ENCODE data around the gene ISOC2.
"Not testable (repeated sequence)": the region's sequence is repeated elsewhere in the genome, so short reads cannot be mapped to it uniquely, and the experiment has no call there.

ISOC2 gene

DNA sequence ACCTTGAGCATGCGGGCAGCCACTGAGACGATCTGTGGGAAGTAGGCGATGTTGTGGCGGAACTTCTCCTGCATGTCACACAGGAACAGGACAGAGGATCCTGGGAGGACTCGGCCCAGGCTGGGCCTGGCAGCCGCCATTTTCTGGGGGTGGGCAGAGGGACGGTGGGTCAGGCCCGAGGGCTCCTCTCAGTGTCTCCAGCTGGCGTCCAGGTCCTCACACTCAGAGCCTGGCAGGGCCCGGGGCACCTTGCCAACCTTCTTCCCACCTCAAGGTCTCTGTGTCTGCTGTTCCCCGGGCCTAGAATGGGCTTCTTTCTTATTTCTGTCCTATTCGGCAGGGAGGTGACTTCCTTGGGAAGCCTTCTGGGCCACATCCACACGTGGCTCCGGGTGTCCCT lies 5.1 kb downstream of the ISOC2 start:
- no peak for DNase-seq

DNA sequence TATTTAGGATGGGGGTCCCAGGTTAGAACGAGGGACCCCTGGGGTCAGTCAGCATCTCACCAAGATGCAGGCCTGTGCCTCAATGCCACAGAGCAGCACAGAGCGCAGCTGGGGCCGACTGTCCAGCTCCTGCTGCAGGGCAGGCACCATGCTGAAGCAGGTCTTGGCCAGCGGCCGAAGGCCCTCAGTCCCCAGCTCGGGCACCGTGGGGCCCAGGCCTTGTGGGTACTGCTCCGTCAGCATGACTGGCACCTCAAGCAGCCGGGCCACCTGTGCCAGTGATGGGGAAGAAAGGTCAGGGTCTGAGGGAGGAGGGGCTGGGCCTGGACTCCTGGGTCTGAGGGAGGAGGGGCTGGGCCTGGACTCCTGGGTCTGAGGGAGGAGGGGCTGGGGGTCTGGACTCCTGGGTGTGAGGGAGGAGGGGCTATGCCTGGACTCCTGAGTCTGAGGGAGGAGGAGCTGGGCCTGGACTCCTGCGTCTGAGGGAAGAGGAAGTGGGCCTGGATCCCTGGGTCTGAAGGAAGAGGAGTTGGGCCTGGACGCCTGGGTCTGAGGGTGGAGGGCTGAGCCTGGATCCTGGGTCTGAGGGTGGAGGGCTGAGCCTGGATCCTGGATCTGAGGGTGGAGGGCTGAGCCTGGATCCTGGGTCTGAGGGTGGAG lies 5.7 kb downstream of the ISOC2 start:
- DNase-seq: no peak

DNA sequence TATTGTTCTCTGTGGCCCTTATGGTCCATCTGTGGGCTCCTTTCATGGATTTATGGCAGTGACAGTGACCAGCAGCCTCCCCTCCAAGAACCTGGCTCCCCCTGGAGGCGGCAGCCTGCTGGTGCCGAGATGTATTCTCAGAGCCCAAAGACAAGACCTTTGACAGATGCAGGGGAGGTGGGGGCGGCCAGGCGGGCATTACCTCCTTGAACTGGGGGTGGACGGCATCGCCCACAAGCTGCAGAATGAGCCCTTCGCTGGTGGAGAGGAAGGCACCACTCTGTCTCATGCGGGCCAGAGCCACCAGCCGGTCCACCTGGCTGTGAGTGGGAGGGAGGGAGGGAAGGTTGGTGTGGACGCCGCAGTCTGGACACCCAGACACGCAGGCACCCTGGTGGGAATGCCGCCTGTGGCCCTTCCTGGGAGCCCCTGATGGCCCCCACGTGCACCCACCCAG lies 6.6 kb downstream of the ISOC2 start:
- DNase-seq: peak; percentile 25 to 72

DNA sequence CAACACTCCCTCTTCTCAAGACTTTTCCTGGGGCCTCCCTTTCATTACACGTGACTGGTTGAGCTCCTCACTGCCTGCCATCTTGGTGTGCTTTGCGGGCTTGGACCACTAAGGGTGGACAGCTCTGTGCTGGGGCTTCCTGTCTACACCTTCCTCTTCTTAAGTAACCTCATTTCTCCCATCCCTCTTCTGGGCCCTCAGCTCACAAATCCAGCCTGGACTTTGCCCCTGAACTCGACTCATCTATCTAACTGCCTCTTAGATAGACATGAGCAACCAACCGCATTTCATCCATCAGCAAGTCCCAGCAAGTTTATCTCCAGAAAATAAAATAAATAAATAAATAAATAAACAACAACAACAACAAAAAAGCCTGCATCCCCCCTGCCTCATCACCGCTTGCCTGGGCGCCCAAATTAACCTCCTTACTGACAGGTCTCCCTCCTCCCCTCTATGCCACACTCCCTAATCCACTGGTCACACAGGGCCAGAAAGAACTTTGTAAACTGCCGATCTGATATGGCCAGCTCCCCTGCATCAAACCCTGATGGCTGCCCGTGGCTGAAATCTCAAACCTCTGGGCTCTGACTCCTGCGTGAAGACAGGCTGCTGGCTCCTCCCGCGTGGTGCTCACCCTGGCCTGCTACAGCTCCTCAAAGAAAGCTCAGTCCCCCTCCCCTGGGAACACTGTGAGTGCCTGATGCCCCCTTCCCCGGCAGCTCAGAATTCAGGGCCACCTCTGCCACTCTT lies 7.8 kb downstream of the ISOC2 start:
- no peak for DNase-seq

DNA sequence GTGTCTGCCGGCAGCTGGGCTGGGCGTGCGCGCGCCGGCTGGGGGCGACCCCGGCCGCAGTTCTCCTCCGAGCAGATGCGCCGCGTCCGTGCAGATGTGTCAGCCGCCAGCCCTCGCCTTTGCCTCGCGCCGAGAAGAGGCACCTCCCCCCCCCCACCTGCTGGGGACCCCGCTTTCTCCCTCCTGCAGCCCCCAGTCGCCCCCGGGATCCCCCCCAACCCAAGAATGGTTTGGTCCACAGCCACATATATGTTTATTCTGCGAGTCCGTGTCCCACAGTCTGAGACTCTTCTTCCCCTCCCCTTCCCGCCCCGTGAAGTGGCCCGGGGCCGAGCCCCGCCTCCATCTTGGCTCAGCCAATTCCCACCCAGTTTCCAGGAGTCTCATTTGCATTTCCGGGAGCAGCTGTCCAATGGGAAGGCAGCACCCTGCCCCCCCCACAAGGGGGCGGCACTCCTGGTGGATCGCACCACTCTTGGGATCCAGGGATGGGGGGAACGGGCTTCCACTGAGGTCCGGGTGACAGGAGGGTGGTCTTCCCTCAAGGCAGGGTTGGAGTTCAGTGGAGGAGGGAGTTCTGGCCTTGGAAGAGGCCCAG lies 8.6 kb downstream of the ISOC2 start:
- peak; percentile 95 to 97 for DNase-seq

DNA sequence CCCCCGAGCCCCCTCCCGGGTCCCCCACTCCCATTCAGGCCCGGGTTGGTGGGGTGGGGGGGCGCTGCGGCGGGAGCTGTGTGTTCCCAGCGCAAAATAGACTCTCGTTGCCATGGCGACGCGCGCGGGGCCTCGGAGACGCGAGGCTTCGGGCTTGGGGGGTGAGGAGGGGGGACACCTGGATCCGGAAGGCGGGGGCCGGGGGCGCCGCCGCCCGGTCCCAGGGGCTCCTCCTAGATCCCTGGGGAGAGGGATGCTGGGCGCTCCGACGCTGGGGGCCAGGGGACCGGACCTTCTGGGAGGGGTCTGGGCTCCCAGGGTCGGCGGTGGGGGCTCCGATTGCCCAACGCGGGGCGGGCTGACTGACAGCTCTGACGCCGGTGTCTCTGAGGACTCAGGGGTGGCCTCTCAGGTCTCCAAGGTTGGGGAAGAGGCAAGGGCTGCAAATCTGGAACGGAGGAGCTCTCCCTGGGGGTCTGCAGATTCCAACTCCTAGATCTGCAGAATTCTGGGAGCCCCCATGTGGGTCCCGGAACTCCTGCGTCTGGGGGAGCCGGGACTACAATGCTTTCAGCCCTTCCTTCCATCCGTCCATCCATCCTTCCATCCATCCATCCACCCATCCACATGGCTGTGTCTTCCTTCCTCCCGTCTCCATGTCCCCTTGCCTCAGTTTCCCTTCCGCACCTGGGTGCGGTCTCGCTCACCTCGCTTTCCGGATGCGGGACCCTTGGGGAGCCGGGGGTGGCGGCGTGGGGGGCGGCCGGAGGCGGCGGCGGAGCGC lies 9.3 kb downstream of the ISOC2 start:
- DNase-seq: peak; percentile 50 to 72

DNA sequence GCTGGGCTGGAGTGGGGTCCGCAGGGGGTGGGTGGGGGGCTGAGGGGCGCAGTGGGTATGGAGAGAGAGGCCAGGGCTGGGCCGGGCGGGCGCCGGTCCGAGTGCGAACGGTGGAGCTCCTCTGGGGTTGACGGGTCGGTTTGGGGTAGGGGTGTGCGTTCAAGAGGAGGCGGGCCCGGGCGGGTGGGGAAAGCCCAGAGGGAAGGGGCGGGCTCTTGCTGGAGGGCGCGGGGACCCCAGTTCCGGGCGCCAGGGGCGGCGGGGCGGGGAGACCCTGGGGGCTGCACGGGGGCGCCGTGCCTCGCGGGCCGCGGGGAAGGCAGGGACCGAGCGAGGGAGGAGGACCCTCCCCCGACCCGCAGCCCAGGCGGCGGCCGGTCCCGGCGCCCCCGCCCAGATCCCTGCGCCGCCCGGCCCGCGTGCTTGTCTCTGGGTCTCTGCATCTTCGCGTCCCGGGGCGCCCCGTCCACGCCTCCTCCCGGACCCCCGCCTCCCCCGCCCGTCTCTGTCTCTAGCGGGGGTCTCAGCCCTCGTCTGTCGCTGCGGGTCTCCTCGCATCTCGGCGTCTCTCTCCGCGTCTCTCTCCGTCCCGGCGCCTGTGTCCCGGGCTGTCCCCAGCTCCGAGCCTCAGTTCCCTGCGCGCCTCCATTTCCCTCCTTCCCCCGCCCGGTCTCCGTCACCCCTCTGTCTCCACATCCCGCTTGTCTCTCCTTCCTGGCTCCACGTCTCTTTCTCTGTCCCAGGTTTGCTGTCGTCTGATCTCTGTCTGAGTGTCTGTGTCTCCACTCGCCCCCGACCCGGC lies 10.1 kb downstream of the ISOC2 start:
- DNase-seq: no peak

DNA sequence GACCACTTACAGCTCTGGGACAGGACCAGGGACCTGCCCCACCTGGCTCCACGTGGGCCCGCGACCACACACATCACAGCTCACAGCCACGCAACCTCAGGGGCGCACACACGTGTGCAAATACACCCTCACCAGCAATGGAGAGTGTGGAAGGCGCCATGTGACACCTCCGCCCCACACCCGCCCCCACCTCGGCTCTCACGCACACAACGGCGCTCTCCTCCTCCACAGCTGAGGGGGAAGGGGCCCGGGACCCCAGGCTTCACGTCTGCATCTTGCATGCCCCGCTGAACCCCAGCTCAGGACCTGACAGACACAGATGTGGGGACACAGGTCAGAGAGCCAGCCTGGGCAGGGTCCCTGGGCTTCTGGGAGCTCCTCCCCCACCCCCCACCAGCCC lies 12.0 kb downstream of the ISOC2 start:
- DNase-seq: no peak

DNA sequence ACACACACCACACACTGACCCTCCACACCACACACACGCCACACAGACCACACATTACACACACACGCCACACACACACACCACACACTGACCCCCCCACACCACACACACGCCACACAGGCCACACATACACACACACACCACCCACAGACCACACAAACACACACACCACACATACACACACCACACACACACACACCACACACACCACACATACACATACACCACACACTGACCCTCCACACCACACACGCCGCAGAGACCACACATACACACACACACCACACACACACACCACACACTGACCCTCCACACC lies 13.3 kb downstream of the ISOC2 start:
- not testable (repeated sequence) for DNase-seq

DNA sequence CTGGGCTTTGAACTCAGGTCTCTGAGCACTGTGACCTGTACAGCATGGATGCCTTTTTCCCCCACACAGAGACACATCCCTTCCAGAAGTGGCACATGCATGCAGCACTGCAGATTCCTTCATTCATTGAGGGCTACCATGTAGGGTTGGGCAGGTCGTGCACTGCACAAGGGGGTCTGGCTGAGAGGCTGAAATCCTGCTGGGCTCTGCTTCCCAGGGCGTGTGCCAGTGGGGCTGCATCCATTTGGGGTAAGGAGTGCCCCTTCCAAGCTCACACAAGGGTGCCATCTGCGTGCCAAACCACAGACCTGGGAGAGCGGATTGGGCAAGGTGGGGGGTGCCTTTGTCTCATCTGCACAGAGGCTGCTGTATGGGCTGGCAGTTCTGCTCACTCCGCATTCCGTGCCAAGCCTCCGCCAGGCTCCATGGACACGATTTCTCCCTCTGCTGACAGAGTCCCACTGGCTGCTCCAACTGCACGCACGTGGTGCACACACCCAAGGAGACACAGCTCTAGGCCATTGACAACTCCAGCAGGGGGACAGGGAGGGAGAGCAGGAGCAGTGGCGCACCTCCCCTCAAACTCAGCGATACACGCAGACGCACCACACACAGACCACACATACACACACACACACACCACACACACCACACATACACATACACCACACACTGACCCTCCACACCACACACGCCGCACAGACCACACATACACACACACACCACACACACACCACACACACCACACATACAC lies 13.8 kb downstream of the ISOC2 start:
- DNase-seq: peak in 1 of 2 experiments; percentile 68

DNA sequence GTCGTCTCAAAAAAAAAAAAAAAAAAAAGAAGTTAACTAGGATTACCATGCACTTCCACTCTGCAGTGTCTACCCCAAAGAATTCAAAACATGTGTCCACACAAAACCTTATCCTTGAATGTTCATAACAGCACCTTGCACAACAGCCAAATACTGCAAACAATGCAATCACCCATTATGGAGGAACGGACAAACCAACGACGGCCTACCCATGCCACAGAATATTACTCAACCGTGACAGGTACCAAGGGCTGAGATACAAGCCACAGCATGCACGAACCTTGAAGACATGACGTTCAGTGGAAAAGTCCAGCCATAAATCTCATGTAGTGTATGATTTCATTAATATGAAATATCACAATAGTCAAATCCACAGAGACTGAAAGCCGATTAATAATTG lies 15.4 kb downstream of the ISOC2 start:
- DNase-seq: no peak

DNA sequence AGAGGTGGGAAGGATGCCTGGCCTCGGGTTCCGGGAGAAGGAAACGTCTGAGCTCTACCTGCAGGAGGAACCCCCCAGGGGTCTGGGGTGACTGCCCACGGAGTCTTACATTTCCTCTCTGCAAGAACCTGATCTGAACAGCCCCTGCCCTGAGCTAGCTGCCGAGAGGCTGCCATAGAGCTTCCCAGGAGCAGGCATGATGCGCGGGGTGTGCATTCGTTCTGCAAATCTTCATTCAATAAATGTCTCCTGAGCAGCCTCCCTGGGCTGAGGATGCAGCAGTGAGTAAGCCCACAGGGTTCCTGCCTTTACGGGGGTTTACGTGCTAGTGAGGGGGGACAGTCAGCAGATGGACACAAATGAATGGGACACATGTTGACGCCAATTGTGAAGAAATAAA lies 16.8 kb downstream of the ISOC2 start:
- DNase-seq: no peak

DNA sequence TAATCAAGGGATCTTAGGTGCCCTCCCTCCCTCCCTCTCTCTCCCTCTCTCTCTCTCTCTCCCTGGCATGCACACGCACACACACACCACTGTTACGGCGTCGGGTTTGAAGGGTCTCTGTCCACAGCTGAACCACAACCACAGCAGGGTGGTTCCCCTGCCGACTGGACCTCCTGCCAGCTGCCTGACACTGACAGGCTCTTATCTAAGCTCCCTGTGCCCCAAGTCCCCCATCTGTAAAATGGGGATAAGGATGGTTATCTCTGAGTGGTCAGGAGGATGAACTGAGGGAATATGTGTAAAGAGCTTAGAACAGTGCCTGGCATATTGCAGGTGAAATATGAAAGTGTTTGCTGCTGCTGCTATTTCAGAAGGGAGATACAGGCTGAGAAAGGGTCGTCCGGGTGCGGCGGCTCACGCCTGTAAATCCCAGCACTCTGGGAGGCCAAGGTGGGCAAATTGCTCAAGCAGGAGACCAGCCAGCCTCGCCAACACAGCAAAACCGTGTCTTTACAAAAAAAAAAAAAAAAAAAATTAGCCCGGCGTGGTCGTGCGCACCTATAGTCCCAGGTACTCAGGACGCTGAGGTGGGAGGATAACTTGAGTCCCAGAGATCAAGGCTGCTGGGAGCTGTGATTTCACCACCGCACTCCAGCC lies 17.5 kb downstream of the ISOC2 start:
- no peak for DNase-seq

DNA sequence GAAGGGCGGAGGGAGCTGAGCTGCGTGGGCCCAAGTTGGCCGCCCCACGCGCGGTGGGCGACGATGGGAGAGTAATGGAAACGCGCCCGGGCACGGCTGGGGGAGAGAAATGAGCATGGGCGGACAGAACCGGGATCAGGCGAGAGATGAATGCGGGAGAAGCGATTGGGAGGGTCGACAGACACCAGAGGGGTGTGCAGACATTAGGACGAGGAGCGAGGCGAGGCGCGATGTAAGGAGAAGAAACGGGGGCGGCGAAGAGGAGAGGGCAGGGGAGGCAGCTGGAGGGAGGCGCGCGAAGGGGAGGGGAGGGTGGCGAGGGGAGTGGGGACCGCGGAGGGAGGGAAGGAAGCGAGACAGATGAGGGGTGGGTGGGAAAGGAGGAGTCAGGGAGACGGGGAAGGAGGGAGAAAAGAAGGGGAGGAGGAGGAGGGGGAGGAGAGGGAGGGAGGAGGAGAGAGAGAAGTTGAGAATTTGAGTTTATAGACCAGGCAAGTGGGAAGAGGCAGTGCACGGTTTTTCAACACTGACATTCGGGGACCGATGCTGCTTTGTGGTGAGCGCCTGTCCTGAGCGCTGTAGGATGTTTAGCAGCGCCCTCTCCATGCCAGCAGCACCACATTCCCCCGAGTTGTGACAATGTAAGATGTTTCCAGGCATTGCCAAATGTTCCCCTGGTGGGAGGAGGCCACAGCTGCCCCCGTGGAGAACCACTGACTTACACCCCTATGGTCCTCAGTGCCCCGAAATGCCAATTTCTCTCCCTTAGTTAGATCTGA lies 18.2 kb downstream of the ISOC2 start, which contains the start of gene SHISA7:
Gene SHISA7, minus strand, starts transcription at position 256 of the 779 bp plus-strand sequence. CDS start 437 bp downstream, outside the sequence.
- DNase-seq: peak in 1 of 2 experiments; percentile 59

DNA sequence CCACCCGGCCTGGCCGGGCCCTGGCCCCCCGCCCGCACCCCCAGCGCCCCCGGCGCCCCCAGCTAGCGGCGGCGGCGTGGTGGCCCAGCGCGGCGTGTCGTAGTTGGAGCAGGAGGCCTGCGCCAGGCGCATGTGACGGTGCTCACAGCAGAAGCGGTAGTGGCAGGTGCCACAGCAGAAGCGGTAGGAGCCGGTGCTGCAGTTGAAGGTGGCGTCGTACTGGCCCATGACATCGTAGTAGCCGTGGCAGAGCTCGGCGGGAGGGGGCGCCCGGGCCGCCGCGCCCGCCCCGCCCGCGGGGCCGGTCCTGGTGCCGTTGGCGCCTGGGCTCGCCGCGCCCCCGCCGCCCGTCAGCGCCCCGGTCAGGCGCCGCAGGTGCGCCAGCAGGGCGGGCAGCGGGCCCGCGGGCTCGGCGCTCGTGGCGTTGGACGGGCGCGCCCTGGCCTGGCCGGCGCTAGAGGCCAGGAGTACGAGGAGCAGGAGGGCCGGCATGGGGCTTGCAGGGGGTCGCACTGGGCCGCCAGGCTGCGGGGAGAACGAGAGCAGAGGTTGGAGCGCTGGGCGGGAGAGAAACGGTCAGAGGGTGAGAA lies 19.0 kb downstream of the ISOC2 start:
- peak in 1 of 2 experiments; percentile 40 for DNase-seq

DNA sequence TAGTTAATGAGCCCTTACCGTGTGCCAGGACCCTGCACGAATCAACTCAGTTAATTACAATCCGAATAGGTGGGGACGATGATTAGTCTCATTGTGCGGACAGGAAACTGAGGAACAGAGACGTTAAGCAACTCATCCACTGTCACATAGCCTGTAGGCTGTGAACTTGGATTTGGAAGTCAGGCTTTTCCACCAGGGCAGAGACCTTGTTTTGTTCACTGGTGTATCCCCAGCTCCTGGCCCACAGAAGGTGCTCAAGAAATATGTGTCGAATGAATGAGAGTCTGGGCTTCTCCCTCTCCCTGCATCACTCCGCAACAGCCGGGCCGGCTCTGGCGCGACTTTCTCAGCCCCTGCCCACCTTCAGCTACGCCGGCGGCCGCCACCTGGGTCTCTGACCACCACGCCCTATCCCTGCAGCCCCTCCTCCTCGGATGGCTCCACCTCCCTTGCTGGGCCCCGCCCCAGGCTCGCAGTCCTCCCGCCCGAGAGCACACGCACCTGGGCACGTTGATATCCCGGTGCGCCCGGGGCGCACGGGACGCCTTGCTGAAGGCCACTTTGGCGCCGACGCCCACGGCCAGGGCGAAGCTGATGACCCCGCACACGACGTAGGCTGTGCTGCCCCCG lies 19.6 kb downstream of the ISOC2 start:
- peak in 1 of 2 experiments; percentile 21 for DNase-seq

DNA sequence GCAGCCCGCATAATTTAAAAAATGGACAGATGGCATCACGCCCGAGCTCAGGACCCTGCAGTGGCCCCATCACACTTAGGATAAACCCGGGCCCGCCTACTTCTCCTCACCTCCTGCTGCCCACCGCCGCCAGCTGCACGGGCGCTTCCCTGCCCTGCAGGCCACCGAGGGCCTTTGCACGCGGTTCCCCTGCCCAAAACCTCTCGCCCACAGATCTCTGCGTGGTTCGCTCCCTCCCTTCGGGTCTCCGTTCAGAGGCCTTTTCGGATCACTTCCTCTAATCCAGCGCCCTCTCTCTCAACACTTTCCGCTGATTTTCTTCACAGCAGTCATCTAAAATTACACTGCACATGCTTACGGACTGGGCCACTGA lies 20.1 kb downstream of the ISOC2 start:
- DNase-seq: peak; percentile 33 to 63

DNA sequence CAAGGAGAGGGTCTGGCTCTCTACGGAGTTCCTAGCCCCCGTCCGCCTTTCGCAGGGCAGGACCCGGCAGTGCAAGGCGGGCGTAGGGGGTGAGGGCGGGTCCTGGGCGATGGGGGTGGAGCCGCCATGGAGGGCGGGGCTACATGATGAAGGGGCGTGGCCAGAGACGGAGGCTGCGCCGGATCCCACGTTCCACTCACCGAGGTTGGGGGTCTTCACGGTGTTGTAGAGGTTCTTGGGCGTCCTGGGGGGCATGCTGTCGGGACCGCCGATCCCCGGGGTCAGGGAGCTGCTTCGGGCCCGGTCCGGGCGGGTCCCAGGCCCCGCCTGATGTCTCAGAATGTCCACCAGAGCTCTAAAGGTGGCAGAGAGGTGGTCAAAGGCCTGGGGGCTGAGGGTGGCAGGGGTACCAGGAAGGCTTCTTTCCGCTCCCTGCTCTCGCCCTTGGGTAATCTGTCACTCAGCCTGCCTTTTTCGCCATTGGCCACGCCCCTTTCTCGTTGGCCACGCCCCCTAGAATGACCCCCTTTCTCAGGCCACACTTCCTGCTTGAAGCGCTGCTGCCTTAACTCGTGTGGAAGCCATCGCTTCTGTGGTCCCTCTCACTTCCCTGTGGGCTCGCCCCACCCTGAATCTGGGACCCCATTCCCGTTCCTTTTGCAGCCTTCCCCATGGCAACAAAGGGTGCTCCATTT lies 20.9 kb downstream of the ISOC2 start:
- DNase-seq: no peak

DNA sequence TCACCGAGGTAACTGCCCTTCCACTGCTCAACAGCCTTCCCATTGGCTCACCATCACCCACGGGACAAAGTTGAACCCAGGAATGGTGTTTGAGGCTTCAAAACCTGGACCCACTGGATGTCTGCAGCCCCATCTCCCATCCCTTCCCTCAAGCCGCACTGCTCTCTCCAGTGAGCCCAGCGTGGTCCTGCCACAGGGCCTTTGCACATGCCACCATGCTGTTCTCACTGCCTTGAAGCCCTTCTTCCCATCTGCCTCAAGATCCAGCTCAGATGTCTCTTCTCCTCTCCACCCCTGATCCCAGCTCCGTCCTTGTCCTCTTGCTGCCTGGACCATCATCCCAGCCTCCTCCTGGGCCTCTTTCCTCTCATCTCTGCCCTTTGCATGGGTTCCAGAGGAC lies 22.4 kb downstream of the ISOC2 start:
- no peak for DNase-seq
